Activated effector memory CD4-positive, alpha-beta T cell treated with Interleukin-2 at 50 U/mL for 16 hours (primary cell): ENCODE measurements around the gene ACTN4.

Experiments used
- DNase-seq: peaks from one replicate; pipeline ENCODE4 v3.0.0-alpha.2; 2020

Gene ACTN4

DNA sequence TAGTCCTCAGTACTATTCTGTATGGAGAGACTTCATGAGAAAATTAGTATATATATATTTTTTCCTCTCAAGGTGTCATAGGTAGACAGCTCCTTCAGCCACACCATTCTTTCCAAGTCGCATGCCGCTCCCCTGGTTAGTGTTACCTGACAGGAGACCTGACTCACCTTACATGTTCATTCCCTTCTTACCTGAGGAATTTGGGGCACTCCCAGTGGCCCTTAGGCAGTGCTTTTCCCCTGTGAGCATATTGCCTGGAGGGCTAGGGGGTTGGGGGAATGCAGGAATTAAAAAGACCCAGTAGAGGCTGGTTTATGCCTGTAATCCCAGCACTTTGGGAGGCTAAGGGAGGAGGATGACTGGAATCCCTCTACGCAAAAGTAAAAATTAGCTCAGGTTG lies 9.0 kb upstream of the ACTN4 start:
- DNase-seq: no peak

GRCh38 chr19:38639679-38640078 lies 7.8 kb upstream of the ACTN4 start:
- DNase-seq: no peak

GRCh38 chr19:38640368-38640767 lies 7.1 kb upstream of the ACTN4 start:
- no peak for DNase-seq

- no peak for DNase-seq
These were observed 5.3 kb upstream of the ACTN4 start for GRCh38 chr19:38642176-38642575.

DNA sequence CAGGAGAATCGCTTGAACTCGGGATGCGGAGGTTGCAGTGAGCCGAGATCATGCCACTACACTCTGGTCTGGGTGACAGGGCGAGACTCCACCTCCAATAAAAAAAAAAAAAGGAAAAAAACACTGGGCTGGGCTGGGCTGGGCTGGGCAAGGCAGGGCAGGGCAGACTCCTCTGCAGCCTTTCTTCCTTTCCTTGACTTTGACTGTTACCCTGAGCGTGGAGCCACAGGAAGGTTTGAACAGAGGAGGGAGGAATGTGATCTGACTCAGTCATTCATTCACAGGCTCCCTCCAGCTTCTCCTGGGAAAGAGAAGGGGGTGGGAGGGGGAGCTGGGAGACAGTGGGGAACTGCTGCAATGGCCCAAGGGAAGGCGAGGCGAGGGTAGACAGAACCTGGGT lies 2.7 kb upstream of the ACTN4 start:
- no peak for DNase-seq

- DNase-seq: no peak
These were observed 718 bp downstream of the ACTN4 start for GRCh38 chr19:38647966-38648768.

- no peak for DNase-seq
These were observed 1.4 kb downstream of the ACTN4 start for GRCh38 chr19:38648769-38649304.

DNA sequence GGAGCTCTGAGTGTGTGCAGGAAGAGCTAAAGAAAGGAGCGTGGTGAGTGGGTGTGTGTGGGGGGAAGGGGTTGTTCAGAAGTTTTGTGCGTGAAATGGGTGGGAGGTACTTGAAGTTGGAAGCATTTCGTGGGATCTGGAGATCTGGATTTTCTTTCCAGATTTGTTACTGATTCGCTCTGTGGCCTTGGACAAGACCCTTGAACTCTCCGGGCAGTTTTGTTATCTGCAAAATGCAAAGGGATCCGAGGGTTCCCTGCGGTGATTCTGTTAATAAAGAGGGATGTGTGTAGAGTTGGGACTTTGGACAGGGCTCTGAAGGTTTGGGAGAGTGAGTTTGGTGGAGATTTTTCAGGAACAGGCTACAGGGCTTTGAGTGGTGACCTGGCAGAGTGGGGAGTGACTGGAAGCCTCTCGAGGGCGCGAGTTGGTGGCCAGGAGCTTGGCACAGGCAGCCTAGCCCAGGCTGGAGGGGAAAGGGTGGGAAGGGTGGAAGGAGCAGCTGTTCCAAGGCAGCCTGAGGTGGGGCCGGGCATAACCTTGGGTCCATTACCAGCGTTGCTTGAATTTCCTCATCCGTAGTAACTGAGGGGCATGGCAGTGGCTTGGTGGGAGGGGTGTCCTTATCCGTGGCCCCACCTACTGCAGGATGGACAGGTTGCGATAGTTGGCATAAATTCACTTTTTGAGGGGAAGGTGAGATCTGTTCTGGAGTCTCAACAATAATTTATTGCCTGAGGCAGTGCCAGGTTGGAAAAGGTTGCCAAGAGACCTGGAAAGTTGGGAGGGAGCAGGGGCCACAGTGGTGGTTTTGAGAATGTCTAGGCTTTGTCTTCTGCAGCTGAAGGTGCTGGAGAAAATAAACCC lies 2.1 kb downstream of the ACTN4 start:
- DNase-seq: no peak

- DNase-seq: no peak
These were observed 2.8 kb downstream of the ACTN4 start for GRCh38 chr19:38650172-38650775.

DNA sequence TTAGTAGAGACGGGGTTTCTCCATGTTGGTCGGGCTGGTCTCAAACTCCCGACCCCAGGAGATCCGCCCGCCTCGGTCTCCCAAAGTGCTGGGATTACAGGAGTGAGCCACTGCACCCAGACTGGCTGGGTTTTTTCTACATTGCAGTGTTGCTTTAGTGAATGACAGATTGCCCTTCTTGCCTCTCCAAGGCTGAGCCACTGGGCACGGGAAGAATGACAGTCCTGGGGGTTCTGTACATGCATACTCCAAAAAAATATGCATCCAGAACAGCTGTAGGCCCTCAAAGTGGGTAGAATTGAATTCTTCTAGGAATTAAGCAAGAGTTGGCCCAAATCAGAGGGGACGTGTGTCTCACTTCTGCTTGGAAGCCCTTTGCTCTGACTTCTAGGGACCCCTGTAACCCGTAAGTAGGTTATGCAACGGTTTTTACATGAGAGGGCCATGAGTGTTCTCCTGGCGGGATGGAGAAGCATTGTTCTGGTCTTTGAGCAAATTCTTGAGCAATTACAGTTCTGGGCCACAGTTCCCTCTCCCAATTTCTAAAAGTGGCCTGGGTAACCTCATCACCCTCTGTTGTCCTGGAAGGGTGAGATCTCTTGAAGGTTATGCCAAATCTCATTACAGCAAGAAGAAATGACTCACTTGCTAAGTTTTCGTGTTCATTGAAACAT lies 3.6 kb downstream of the ACTN4 start:
- no peak for DNase-seq

DNA sequence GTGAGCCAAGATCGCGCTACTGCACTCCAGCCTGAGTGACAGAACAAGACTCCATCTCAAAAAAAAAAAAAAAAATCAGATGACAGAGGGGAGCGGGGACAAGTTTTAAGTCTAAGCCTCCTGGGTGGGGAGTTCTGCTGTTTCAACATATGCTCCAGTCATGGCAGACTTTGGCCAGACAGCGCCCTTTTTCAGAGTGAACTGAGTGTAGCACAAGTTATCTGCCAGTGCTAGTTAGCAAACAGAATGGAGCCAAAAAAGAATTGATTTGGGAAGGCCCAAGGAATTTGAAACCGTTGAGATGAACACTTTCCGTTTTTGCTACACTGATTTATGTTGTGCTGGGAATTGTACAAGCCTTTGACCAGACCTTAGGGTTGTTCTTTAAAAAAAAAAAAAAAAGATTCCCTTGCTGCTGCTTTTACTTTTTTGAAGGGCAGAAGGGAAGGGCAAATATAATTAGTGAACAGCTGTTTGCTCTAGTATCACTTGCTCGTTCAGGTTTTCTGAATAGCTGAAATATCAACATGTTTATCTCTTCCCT lies 5.7 kb downstream of the ACTN4 start:
- no peak for DNase-seq

DNA sequence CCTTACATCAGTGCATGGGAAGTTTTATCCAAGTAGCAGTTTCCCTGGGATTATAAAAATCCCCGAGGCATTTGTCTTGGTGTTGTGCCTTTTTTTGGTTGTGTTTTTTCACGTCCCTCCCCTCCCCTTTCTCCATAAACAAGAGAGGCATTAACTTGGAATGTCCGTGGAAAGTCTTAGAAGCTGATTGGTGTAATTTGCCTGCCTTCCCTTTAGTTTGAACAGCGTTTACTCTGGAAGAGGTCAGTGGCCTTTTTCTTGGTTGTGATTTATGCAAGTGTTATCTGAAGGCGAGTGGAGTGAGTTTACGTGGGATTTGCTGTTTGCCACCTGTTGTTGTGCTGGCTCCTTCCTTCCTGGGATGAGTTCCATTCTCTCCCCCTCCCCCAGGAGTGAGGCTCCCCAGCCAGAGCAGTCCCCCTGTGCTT lies 7.2 kb downstream of the ACTN4 start:
- no peak for DNase-seq

DNA sequence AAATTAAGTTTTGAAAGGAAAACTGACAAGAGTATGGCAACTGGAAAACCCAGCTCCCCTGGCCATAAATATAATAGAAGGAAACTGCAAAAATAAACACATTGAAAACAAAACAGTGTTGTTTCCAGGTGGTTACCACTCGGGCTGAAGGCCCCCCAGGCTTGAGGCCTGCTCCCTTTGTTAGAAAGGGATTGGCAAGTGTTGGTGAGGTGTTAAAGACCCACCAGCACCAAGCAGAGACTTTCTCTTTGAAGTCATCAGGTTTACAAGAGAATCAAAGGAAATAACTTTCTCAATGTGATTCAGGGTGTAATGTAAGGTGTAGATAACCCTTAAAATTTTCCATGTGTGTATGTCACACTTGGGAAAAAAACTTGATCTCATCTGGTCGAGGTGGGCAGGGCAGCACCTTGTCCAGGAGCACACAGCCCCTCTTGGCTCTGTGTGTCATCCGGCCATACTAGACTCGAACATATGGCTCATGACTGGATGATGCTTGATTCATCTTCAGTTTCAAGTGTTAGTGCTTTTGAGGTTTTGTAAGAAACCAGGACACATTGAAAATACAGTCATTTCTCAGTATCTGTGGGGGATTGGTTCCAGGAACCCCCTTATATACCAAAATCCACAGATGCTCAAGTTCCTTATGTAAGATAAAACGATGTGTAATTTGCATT lies 7.8 kb downstream of the ACTN4 start:
- no peak for DNase-seq

DNA sequence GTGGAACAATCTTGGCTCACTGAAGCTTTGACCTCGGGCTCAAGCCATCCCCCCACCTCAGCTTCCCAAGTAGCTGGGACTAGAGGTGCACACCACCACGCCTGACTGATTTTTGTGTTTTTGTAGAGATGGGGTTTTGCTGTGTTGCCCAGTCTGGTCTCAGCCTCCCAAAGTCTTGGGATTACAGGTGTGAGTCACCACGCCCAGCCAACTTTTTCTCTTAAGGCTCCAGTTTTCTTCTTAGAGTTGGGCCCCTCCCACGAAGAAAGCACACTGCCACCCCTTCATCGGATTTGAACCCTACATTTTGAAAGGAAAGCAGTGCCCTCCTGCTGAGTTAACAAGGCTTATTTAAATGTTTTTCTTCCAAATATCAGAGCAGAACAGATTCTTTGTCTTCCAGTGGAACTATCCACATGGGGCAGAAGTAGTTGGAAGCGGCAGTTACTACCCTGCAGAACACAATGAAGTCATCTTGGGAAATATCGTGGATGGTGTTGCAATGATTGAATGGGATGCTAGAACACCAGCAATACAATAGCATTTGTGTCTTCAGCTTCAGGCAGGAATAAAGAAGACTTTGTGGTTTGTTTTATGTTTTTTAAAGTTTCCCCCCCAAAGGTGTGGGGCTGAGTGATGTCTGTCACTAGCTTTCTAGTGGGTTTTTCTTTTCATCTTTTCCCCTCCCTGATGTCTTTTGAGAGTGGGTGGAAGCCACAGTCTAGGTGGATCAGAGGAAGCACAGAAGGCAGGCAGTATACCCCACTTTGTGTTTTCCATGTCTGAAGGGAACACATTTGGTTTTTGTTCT lies 8.9 kb downstream of the ACTN4 start:
- DNase-seq: no peak

DNA sequence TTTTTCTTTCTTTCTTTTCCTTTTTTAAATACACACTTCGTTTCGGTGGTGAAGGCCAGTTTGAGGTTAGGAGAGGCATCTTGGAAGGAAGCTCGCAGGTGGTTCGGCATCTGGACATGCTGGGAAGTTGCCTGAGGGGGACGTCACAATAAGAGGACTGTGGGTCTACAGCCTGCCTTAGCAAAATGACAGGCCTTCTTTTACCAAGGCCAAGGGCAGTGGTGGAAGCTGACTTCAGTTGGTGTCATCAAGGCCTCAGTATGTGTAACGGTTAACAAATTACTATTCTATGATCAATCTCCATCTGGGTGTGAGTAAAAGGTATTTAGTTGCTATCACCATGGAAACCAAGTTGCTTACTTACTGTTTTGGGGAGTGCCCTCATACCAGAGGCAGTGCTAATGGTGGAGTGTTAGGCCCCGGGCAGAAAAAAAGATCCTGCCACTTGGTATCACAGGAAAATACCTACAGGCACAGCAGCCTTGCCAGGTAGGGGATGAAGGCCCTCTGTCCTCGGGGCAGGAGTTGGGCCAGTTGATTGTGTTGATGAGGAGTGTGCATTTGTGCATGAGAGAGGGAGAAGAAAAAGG lies 10.3 kb downstream of the ACTN4 start:
- no peak for DNase-seq

- DNase-seq: no peak
These were observed 11.2 kb downstream of the ACTN4 start for GRCh38 chr19:38658462-38659306.

DNA sequence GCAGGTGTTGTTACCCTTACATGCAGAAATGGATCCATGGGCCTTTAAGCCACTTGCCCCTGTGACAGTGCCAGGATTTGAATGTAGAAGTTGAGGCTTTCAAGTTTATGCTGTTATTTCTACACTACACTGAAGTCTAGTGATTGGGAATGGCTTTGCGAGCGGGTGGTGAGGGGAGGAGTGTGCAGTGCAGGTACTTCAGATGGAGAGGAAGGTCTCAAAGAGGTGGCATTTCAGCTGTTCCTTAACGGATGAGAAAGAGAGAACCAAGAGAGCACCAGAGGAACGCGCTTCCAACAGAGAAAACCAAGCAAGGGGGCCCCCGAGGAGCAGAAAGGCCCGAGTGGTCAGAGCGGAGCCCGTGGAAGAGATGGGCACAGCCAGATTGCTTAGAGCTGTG lies 13.3 kb downstream of the ACTN4 start:
- DNase-seq: no peak

DNA sequence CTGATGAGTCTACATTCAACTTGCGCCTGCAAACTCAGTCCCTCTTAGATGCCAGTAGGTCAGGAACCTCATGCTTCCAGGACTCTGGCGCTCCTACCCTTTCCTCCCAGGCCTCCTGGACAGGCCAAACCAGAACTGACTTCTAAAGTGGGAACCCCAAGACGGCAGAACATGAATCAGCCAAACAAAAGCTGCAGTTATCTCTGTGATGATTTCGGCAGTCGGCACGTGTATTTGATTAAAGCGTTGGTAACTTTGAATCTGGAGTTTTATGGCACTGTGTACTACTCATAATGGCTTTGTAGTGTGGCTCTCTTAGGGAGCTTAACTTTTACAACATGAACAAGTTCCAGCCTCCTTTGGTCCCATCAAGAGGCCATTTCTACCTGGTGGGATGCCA lies 13.7 kb downstream of the ACTN4 start:
- DNase-seq: no peak

GRCh38 chr19:38661996-38662395 lies 14.5 kb downstream of the ACTN4 start:
- DNase-seq: no peak
